GM18907 (cell line): ENCODE data around the gene TTR.

Source experiments
- ATAC-seq: cut with Tn5 transposase; IDR thresholded peaks from one replicate; pipeline ENCODE4 v1.9.1; 2021; ENCODE audit warnings: mild to moderate bottlenecking, moderate library complexity; ENCODE audit not compliant: unreplicated experiment

The TTR gene

GRCh38 chr18:31578126-31578525 is 13.6 kb upstream of the TTR start:
- no peak for ATAC-seq

DNA sequence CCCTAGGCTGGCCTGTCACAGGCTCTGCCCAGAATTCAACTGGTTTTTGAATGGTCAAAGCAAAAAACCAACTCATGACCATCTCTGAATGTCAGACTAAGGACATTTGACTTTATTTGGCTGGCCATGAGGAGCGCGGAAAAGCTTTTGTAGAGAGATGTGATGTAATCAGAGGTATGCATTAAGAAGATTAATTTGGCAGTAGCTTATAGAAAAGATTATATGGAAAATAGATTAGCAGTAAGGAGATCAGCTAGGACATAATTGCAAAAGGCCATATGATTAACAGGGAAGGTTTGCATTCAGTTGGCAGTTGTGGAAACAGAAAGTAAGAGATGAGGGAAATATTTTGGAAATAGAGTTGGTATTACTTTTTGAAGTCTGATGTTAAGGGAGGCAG is 12.3 kb upstream of the TTR start:
- no peak for ATAC-seq

DNA sequence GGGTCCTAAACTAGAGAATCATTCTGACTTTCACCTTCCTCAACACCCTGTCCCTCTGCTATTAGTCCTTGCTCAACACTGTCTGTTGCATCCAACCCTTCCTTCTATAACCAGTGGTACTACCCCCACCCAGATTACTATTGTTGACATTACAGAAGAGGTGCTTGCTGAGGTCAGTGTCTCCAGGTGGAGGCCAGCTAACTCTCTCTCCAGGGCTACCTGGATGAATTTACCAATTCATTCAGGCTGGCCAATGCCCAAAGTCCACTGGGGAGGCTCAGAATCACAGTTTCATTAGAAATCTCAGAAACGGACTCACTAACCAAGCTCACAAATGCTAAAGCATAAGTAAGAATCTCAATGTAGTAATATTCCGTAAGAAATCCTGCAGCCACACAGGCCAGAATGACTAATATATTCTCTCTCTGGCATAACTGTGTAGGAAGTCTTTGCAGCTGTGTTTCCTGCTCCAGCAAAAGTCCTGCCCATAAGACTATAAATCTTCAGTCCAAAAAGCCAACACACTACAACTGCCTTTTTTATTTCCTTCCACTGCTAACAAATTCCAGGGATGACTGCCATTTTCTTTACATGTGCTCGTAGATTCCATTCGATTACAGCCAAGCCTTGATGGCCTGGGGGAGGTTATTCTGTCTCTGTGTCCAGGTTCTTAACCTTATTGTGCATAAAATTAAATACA is 10.0 kb upstream of the TTR start:
- no peak for ATAC-seq

- no peak for ATAC-seq
These were observed 8.4 kb upstream of the TTR start for GRCh38 chr18:31583185-31583854.

GRCh38 chr18:31585991-31586390 is 5.7 kb upstream of the TTR start:
- no peak for ATAC-seq

DNA sequence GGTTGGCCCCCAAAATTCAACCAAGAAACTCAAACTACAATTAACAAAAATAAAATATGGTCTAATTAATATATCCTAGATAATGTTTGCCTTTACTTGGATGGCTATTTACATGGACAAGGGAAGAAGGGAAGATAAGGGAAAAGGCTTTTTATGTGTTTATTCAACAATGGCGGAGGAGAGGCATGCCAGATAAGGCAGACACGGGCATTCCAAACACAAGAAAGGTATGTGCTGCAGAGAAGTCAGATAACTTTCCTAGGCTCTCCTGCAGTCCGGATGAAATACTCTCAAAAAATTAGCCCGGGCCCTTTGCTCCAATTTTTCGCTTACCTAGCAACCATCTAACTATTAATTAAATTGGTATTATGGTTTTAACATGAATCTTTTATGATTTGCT is 5.1 kb upstream of the TTR start:
- ATAC-seq, result no peak

GRCh38 chr18:31587529-31587928 is 4.1 kb upstream of the TTR start:
- no peak for ATAC-seq

DNA sequence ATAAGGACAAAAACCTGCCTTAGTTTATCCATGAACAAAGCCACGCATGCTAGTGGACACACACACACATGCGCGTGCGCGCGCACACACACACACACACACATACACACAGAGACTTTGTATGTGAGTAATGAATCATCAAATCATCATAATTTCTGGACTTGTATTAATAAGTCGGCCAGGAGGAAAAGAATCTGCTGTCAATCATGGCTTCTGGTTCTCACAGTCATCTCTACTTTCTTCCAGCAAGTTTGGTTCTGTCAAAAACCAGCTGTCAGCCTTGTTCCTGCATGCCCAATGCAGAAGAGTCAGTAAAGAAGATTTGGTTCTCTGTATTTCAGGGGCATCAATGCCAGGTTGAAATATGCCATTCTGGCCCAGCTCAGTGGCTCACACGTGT is 1.1 kb upstream of the TTR start:
- no peak for ATAC-seq

- ATAC-seq, result no peak
These were observed 564 bp upstream of the TTR start for GRCh38 chr18:31591113-31591512.

- ATAC-seq, result no peak
These were observed 955 bp downstream of the TTR start for GRCh38 chr18:31592506-31593157.

GRCh38 chr18:31595121-31595771 is 3.6 kb downstream of the TTR start:
- no peak for ATAC-seq

GRCh38 chr18:31596081-31596872 is 4.6 kb downstream of the TTR start:
- ATAC-seq, result no peak

DNA sequence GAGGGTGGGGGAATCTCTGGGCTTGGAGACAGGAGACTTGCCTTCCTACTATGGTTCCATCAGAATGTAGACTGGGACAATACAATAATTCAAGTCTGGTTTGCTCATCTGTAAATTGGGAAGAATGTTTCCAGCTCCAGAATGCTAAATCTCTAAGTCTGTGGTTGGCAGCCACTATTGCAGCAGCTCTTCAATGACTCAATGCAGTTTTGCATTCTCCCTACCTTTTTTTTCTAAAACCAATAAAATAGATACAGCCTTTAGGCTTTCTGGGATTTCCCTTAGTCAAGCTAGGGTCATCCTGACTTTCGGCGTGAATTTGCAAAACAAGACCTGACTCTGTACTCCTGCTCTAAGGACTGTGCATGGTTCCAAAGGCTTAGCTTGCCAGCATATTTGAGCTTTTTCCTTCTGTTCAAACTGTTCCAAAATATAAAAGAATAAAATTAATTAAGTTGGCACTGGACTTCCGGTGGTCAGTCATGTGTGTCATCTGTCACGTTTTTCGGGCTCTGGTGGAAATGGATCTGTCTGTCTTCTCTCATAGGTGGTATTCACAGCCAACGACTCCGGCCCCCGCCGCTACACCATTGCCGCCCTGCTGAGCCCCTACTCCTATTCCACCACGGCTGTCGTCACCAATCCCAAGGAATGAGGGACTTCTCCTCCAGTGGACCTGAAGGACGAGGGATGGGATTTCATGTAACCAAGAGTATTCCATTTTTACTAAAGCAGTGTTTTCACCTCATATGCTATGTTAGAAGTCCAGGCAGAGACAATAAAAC is 6.5 kb downstream of the TTR start:
- ATAC-seq, result no peak

GRCh38 chr18:31603315-31603714 is 11.6 kb downstream of the TTR start:
- ATAC-seq, result no peak

DNA sequence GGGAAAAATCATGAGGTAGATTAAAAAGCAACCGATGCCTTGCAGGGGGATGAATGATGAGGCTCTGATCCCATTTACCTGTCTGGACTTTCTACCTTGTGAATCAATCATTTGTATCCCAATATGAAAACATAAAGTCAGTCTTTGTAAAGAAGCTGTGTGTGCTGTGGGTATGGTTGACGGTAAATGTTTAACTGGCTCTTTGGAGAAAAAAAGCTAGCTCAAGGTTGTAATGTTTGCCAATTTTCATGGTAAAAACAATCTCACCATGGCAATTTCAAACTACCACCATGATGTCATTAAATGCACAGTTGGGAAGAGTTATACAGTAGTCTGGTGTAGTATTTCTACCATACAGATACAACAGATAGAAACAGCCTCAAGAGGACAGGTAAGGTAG is 14.6 kb downstream of the TTR start:
- ATAC-seq, result no peak

- no peak for ATAC-seq
These were observed 15.7 kb downstream of the TTR start for GRCh38 chr18:31607384-31607783.

DNA sequence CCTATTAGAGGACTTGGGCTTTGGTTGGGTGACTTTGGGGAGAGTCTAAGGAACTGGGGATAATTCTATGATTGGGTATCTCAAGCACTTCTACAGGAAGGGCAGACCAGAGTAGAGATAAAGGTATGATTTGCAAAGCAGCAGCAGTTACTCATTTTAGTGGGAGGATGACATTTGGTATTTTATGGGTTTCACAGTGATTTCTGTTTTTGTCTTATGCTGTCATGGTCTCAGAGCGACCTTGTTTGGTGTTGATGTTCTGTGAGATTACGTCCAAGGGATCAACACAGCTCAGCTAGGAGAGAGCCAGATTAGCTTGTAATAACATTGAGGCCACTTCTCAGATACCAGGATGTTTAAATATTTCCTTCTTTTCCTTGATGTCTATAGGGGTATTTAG is 18.2 kb downstream of the TTR start:
- ATAC-seq, result no peak

- ATAC-seq, result peak; percentile 63
These were observed 18.9 kb downstream of the TTR start for GRCh38 chr18:31610286-31611205.

DNA sequence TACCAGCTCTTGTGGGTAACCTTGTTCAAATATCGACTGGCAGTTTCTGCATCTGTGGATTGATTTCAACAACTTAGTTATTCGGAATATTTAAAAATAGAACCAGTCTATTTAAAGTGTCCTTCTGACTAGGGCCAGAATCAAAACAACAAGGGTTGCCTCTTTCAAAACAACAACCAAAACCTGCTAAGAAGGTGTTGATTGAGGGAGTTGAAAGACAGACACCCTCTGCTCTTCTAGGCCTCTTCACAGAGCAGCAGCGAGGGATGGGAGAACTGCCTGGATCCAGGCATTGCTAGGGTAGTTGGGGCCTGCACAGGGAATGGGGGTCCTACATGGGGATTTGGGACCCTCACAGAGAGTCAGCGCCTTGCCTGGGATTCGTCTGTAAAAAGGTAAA is 19.8 kb downstream of the TTR start:
- no peak for ATAC-seq
